Measurements from ENCODE around the gene CDC23.
"Not testable (repeated sequence)": the region's sequence is repeated elsewhere in the genome, so short reads cannot be mapped to it uniquely, and the experiment has no call there.

The CDC23 gene

GRCh38 chr5:138216799-138217198 is 3.7 kb upstream of the CDC23 start:
- DNase-seq (ENCODE audit: low spot score): no peak

- DNase-seq (ENCODE audit: low spot score): peak; percentile 37
Observed at GRCh38 chr5:138212828-138213160, 329 bp downstream of the CDC23 start.

GRCh38 chr5:138210985-138211384 is 2.1 kb downstream of the CDC23 start:
- DNase-seq (ENCODE audit: low spot score): no peak

GRCh38 chr5:138193859-138194258 is 19.3 kb downstream of the CDC23 start:
- not testable (repeated sequence) for DNase-seq (ENCODE audit: low spot score)

- DNase-seq (ENCODE audit: low spot score): no peak
Observed at GRCh38 chr5:138192826-138193225, 20.3 kb downstream of the CDC23 start.

- DNase-seq (ENCODE audit: low spot score): no peak
Observed at GRCh38 chr5:138188626-138189025, 24.5 kb downstream of the CDC23 start.

GRCh38 chr5:138186002-138186447 is 27.1 kb downstream of the CDC23 start:
- no peak for DNase-seq (ENCODE audit: low spot score)

- no peak for DNase-seq (ENCODE audit: low spot score)
Observed at GRCh38 chr5:138182808-138183207, 30.3 kb downstream of the CDC23 start.

GRCh38 chr5:138180841-138181240 is 32.3 kb downstream of the CDC23 start:
- DNase-seq (ENCODE audit: low spot score): no peak

- peak; percentile 72 for DNase-seq (ENCODE audit: low spot score)
Observed at GRCh38 chr5:138180183-138180782, 32.8 kb downstream of the CDC23 start.

GRCh38 chr5:138179277-138179857 is 33.8 kb downstream of the CDC23 start:
- peak; percentile 12 for DNase-seq (ENCODE audit: low spot score)

GRCh38 chr5:138178516-138179276 is 34.4 kb downstream of the CDC23 start, which contains the start of the genes BRD8 and KIF20A:
Gene BRD8 (minus strand): TSS chr5:138178630. CDS start chr5:138178614, 16 bp downstream.
Gene KIF20A (plus strand): TSS chr5:138179112. CDS start chr5:138179681, 569 bp downstream.
- DNase-seq (ENCODE audit: low spot score): peak; percentile 97

- peak; percentile 66 for DNase-seq (ENCODE audit: low spot score)
Observed at GRCh38 chr5:138177941-138178515, 35.1 kb downstream of the CDC23 start.

GRCh38 chr5:138170299-138170698 is 42.8 kb downstream of the CDC23 start:
- no peak for DNase-seq (ENCODE audit: low spot score)

- DNase-seq (ENCODE audit: low spot score): no peak
Observed at GRCh38 chr5:138169124-138169523, 44.0 kb downstream of the CDC23 start.

GRCh38 chr5:138163721-138164120 is 49.4 kb downstream of the CDC23 start:
- no peak for DNase-seq (ENCODE audit: low spot score)

GRCh38 chr5:138160706-138161105 is 52.4 kb downstream of the CDC23 start:
- DNase-seq (ENCODE audit: low spot score): no peak

GRCh38 chr5:138159666-138160065 is 53.5 kb downstream of the CDC23 start:
- DNase-seq (ENCODE audit: low spot score): no peak

GRCh38 chr5:138157626-138158025 is 55.5 kb downstream of the CDC23 start:
- DNase-seq (ENCODE audit: low spot score): no peak

GRCh38 chr5:138155977-138156376 is 57.1 kb downstream of the CDC23 start:
- not testable (repeated sequence) for DNase-seq (ENCODE audit: low spot score)

- no peak for DNase-seq (ENCODE audit: low spot score)
Observed at GRCh38 chr5:138149530-138149929, 63.6 kb downstream of the CDC23 start.

GRCh38 chr5:138148811-138149210 is 64.3 kb downstream of the CDC23 start:
- DNase-seq (ENCODE audit: low spot score): no peak

GRCh38 chr5:138143578-138143977 is 69.5 kb downstream of the CDC23 start:
- not testable (repeated sequence) for DNase-seq (ENCODE audit: low spot score)

Measured in hematopoietic multipotent progenitor cell treated with erythropoietin and hydrocortisone succinate and interleukin-3 and kit ligand, for 15 days (in vitro differentiated cells).